Hepatocyte (in vitro differentiated cells): ENCODE measurements around the gene TCF12.

ENCODE experiments used
- EZH2 ChIP-seq: fragments of 200-600 bp; sonication (generic); IDR thresholded peaks from 2 replicates; pipeline ENCODE4 v1.6.1; 2016; ENCODE audit warnings: antibody characterized with exemption, mild to moderate bottlenecking, borderline replicate concordance
- EZH2phosphoT487 ChIP-seq: fragments of 200-600 bp; sonication (generic); IDR thresholded peaks from one replicate; pipeline ENCODE4 v1.6.1; 2018; ENCODE audit warnings: antibody characterized with exemption, mild to moderate bottlenecking, low read depth, moderate library complexity; ENCODE audit not compliant: unreplicated experiment, severe bottlenecking
- TF ChIP-seq, protein P1 (sequence below): fragments of 200-600 bp; sonication (generic); IDR thresholded peaks from 2 replicates; pipeline ENCODE4 v1.5.1; 2016; ENCODE audit warnings: antibody characterized with exemption, mild to moderate bottlenecking; ENCODE audit not compliant: poor library complexity

DNA sequence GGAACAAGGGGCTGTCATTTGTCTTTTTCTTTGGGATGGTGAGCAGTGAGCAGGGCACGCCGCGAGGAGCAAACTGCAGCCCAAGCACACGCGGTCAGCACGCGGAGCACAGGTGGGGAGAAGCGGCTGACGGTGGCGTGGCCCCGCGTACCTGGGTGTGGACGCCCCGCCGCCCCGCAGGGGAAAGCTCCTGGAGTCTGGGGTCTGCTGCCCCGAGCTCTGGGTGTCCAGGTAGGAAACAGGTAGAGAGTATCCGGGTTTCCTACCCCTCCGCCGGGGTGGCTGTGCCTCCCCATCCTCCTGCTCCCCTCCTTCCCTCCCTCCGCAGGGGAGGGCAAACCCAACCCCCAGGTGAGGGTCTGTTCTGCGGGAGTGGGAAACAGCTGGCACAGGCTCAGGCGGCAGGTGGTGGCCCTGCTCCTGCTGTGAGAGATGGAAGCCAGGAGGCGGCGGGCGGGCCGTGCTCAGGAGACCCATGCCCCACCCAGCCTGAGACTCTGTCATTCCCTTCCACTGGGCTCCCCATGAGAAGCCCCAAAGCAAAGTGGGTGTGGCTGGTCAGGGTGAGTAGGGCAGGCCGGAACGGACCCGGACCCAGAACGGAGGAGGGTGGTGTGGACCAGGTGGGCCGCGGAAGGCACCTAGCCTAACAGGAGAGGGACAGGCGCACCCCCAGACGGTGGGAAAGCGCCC is 400.9 kb downstream of the TCF12 start:
- TF ChIP-seq, protein P1, sequence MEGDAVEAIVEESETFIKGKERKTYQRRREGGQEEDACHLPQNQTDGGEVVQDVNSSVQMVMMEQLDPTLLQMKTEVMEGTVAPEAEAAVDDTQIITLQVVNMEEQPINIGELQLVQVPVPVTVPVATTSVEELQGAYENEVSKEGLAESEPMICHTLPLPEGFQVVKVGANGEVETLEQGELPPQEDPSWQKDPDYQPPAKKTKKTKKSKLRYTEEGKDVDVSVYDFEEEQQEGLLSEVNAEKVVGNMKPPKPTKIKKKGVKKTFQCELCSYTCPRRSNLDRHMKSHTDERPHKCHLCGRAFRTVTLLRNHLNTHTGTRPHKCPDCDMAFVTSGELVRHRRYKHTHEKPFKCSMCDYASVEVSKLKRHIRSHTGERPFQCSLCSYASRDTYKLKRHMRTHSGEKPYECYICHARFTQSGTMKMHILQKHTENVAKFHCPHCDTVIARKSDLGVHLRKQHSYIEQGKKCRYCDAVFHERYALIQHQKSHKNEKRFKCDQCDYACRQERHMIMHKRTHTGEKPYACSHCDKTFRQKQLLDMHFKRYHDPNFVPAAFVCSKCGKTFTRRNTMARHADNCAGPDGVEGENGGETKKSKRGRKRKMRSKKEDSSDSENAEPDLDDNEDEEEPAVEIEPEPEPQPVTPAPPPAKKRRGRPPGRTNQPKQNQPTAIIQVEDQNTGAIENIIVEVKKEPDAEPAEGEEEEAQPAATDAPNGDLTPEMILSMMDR, result no peak
- TF ChIP-seq EZH2 (no peak), EZH2phosphoT487 (no peak)
